BJ (cell line): Measurements from ENCODE around the gene ILF3. TPM values are rescaled to one million over a fixed set of nuclear protein-coding genes. Genes with fewer than 3 reads are reported as not detected.

Source experiments
- CTCF ChIA-PET: fragments of 350-600 bp; formaldehyde crosslinking; extraction: SDS; loops from one replicate; lab custom pipeline; 2021; ENCODE audit warnings: antibody characterized with exemption, inconsistent platforms; lab: Yijun Ruan, JAX
- POLR2A ChIA-PET: fragments of 300-600 bp; sonication (Branson Sonifier 250); formaldehyde crosslinking; extraction: SDS; loops from one replicate; lab custom pipeline; 2021; ENCODE audit warnings: antibody characterized with exemption; lab: Charles Lee
- DNase-seq: peaks from one replicate; pipeline ENCODE4 v3.0.0-alpha.2; 2011; ENCODE audit warnings: low read depth
- H3K27me3 ChIP-seq: 2 replicates; pipeline ENCODE4 v1.6.0; 2011; ENCODE audit warnings: low read length; ENCODE audit not compliant: control insufficient read depth, insufficient read depth
- H3K36me3 ChIP-seq: 2 replicates; pipeline ENCODE4 v1.5.1; 2011; ENCODE audit warnings: low read length; ENCODE audit not compliant: control insufficient read depth, insufficient read depth
- H3K4me3 ChIP-seq: 2 replicates; pipeline ENCODE4 v1.5.1; 2011; ENCODE audit warnings: low read depth, mild to moderate bottlenecking, control low read depth, low read length
- CTCF ChIP-seq: IDR thresholded peaks from 2 replicates; pipeline ENCODE4 v1.5.1; 2011; ENCODE audit warnings: low read depth, mild to moderate bottlenecking, control low read depth, inconsistent platforms, low read length, moderate library complexity; ENCODE audit not compliant: insufficient read depth
- polyA plus RNA-seq: library from polyadenylated mRNA; depleted of rRNA; stranded (reverse); fragments of >200 nt; gene quantifications from 2 replicates; pipeline ENCODE4 v1.2.3, GENCODE V29; 2011

ILF3 gene
- polyA plus RNA-seq, 1 experiment = 148 TPM

GRCh38 chr19:10624585-10624984 lies 29.6 kb upstream of the ILF3 start:
- ChIA-PET CTCF (interaction anchor here (1.2 to 1.3 kb wide), 3 partner anchors 16 to 44 kb away, joined by 5 to 9 read pairs (median 7); no protein-coding TSS in a partner anchor), POLR2A (no interaction called here)
- TF ChIP-seq CTCF = no peak
- Histone ChIP-seq H3K4me3 (peak overlapping the region; percentile 65; the same call in 1 of the 2 replicates), H3K36me3 (peaks cover 5% of the 10 kb centered on the region), H3K27me3 (no peaks in the 10 kb centered on the region)
- no peak for DNase-seq

- CTCF ChIA-PET = interaction anchor here (1.2 to 1.3 kb wide), 3 partner anchors 15 to 44 kb away, joined by 5 to 9 read pairs (median 7); no protein-coding TSS in a partner anchor
- POLR2A ChIA-PET = no interaction called here
- H3K4me3 ChIP-seq = peak within 1 kb of the TSS; percentile 65
- TF ChIP-seq CTCF = no peak
- DNase-seq = no peak
- no peaks in the 10 kb centered on the region for H3K27me3 ChIP-seq
- H3K36me3 ChIP-seq = peaks cover 7% of the 10 kb centered on the region
Measured at GRCh38 chr19:10625003-10625761, 29.0 kb upstream of the ILF3 start, which contains the start of gene SLC44A2. Gene SLC44A2, plus strand, starts transcription at chr19:10625553. Its CDS starts 81 bp downstream, at chr19:10625634.

GRCh38 chr19:10625762-10626138 lies 28.4 kb upstream of the ILF3 start:
- H3K36me3 ChIP-seq = peaks cover 7% of the 10 kb centered on the region
- ChIA-PET POLR2A (no interaction called here), CTCF (interaction anchor here (1.2 to 1.3 kb wide), 3 partner anchors 15 to 45 kb away, joined by 5 to 9 read pairs (median 7); no protein-coding TSS in a partner anchor)

GRCh38 chr19:10631874-10632273 lies 22.3 kb upstream of the ILF3 start:
- POLR2A ChIA-PET = no interaction called here
- no peak overlapping the region for H3K4me3 ChIP-seq
- peaks cover 21% of the 10 kb centered on the region for H3K36me3 ChIP-seq
- no peak for DNase-seq
- no peaks in the 10 kb centered on the region for H3K27me3 ChIP-seq
- TF ChIP-seq CTCF = no peak
- CTCF ChIA-PET = interaction anchor here (0.7 kb wide), 1 partner anchor 146 kb away, joined by 4 read pairs; no protein-coding TSS in a partner anchor

More at GRCh38 chr19:10625762-10626138, 28.4 kb upstream of the ILF3 start:
- Histone ChIP-seq H3K27me3 (no peaks in the 10 kb centered on the region), H3K4me3 (peak overlapping the region; percentile 65)
- no peak for DNase-seq
- TF ChIP-seq CTCF = no peak

GRCh38 chr19:10634430-10634829 lies 19.7 kb upstream of the ILF3 start:
- H3K27me3 ChIP-seq = no peaks in the 10 kb centered on the region
- no peak overlapping the region for H3K4me3 ChIP-seq
- no peak for TF ChIP-seq CTCF
- ChIA-PET POLR2A (no interaction called here), CTCF (interaction anchor here (1.1 to 2.7 kb wide), 2 partner anchors 10 to 53 kb away, joined by 4 to 11 read pairs; no protein-coding TSS in a partner anchor)
- no peak for DNase-seq
- peaks cover 23% of the 10 kb centered on the region for H3K36me3 ChIP-seq
